Panc1 (cell line): ENCODE results near the gene HNRNPDL. TPM values are rescaled to one million over a fixed set of nuclear protein-coding genes. Genes with fewer than 3 reads are reported as not detected.

ENCODE experiments used
- ATAC-seq: fragments of 200-7000 bp; cut with Tn5 transposase; 2 replicates; pipeline ENCODE4 v1.9.1; 2020; ENCODE audit warnings: mild to moderate bottlenecking, moderate library complexity
- BruUV-seq: library from RNA; stranded (reverse); fragments of 400-500 nt; replicated peaks from 2 replicates; lab custom pipeline; 2021; lab: Mats Ljungman, UMichigan
- CTCF ChIA-PET: fragments of 300-600 bp; sonication (Branson Sonifier 250); formaldehyde crosslinking; loops from one replicate; lab custom pipeline; 2022; ENCODE audit warnings: antibody characterized with exemption; lab: Charles Lee
- POLR2A ChIA-PET: fragments of 300-600 bp; sonication (Branson Sonifier 250); formaldehyde crosslinking; loops from one replicate; lab custom pipeline; 2022; ENCODE audit warnings: antibody characterized with exemption; lab: Charles Lee
- DNase-seq: peaks from one replicate; pipeline ENCODE4 v3.0.0-alpha.2; 2010; ENCODE audit warnings: low read depth, low spot score
- H3K27ac ChIP-seq: 2 replicates; pipeline ENCODE4 v1.5.1; 2011; ENCODE audit warnings: mild to moderate bottlenecking, low read length, inconsistent platforms
- H3K27me3 ChIP-seq: fragments of 200-500 bp; sonication (Bioruptor generic); 2 replicates; pipeline ENCODE4 v1.6.0; 2014; ENCODE audit warnings: low read length, inconsistent platforms; ENCODE audit not compliant: control insufficient read depth, insufficient read depth
- H3K36me3 ChIP-seq: fragments of 200-500 bp; sonication (Bioruptor generic); 2 replicates; pipeline ENCODE4 v1.5.1; 2014; ENCODE audit warnings: inconsistent platforms, mild to moderate bottlenecking, low read length, moderate library complexity; ENCODE audit not compliant: control insufficient read depth, insufficient read depth
- H3K4me1 ChIP-seq: 2 replicates; pipeline ENCODE4 v1.5.1; 2011; ENCODE audit warnings: inconsistent platforms, mild to moderate bottlenecking, low read length, moderate library complexity; ENCODE audit not compliant: control insufficient read depth, insufficient read depth
- H3K4me3 ChIP-seq, 2 experiments: 2 replicates each; pipeline ENCODE4 v1.5.1; 2011 to 2012; ENCODE audit warnings: low read depth in 2 of 2, low read length in 2 of 2, mild to moderate bottlenecking in 2 of 2, inconsistent platforms in 1 of 2, moderate library complexity in 1 of 2
- H3K9me3 ChIP-seq: fragments of 200-500 bp; sonication (Bioruptor generic); 2 replicates; pipeline ENCODE4 v1.5.1; 2014; ENCODE audit warnings: low read depth, mild to moderate bottlenecking, inconsistent platforms, low read length, moderate library complexity; ENCODE audit not compliant: control insufficient read depth, insufficient read depth
- CTCF ChIP-seq: fragments of 450-650 bp; IDR thresholded peaks from 2 replicates; pipeline ENCODE4 v1.5.1; 2017; ENCODE audit warnings: mild to moderate bottlenecking
- POLR2AphosphoS5 ChIP-seq: IDR thresholded peaks from 2 replicates; pipeline ENCODE4 v1.6.1; 2012; ENCODE audit warnings: mild to moderate bottlenecking, low read depth, low read length, moderate library complexity
- REST ChIP-seq, 2 experiments: IDR thresholded peaks; 2 replicates each; pipeline ENCODE4 v1.6.1; 2011 to 2012; ENCODE audit warnings: low read depth in 2 of 2, control low read depth in 1 of 2, low read length in 1 of 2, mild to moderate bottlenecking in 1 of 2, moderate library complexity in 1 of 2; ENCODE audit not compliant: insufficient read depth in 1 of 2
- SIN3A ChIP-seq: IDR thresholded peaks from 2 replicates; pipeline ENCODE4 v1.6.1; 2012; ENCODE audit warnings: low read depth, mild to moderate bottlenecking, low read length, moderate library complexity, borderline replicate concordance; ENCODE audit not compliant: insufficient read depth
- TCF7L2 ChIP-seq: IDR thresholded peaks from 2 replicates; pipeline ENCODE4 v1.6.1; 2011; ENCODE audit warnings: mild to moderate bottlenecking, low read depth, low read length, inconsistent platforms
- in situ Hi-C: cut with HindIII; loops from 2 replicates; pipeline ENCODE4 v1.10.0; 2016; ENCODE audit warnings: low sequenced_read_pairs, low pct_unique_long_range_greater_than_20kb
- intact Hi-C: fragments of 100-400 bp; cut with micrococcal nuclease; formaldehyde crosslinking; loops from one replicate; pipeline ENCODE4 v1.10.0; 2022; ENCODE audit not compliant: unreplicated experiment
- total RNA-seq: library from RNA; stranded (reverse); gene quantifications from one replicate; pipeline ENCODE4 v1.2.1, GENCODE V29; 2021; ENCODE audit not compliant: unreplicated experiment

Gene HNRNPDL
- total RNA-seq, 1 experiment from 2014 or later, result 146 TPM

GRCh38 chr4:82382751-82383150 lies 47.5 kb downstream of the HNRNPDL start:
- no peak for DNase-seq
- H3K4me1 ChIP-seq, result no peaks in the 10 kb centered on the region
- H3K9me3 ChIP-seq, result peaks cover 6% of the 10 kb centered on the region; the same call in 1 of the 2 replicates
- ChIA-PET POLR2A (no interaction called here), CTCF (no interaction called here)
- intact Hi-C loops (no loop called here), in situ Hi-C loops (no loop called here)
- BruUV-seq, result no TSS peak
- TF ChIP-seq CTCF (no peak), POLR2AphosphoS5 (no peak), REST (IDR thresholded peaks at IDR 0.05; ENCODE audit: insufficient read depth in 1 of 2, low read depth in 2 of 2, low read length in 1 of 2) (no peak), TCF7L2 (no peak), SIN3A (no peak)
- H3K27me3 ChIP-seq, result no peaks in the 10 kb centered on the region
- H3K27ac ChIP-seq, result no peak overlapping the region
- no peaks in the 10 kb centered on the region for H3K36me3 ChIP-seq
- H3K4me3 ChIP-seq, result no peak overlapping the region
- no peak for ATAC-seq

GRCh38 chr4:82381661-82382296 lies 48.5 kb downstream of the HNRNPDL start:
- H3K36me3 ChIP-seq, result no peaks in the 10 kb centered on the region
- no peak overlapping the region for H3K4me3 ChIP-seq
- H3K4me1 ChIP-seq, result no peaks in the 10 kb centered on the region
- H3K27ac ChIP-seq, result no peak overlapping the region
- ChIA-PET CTCF (no interaction called here), POLR2A (interaction anchor here (0.6 kb wide), 1 partner anchor 1361 kb away, joined by 9 read pairs; no protein-coding TSS in a partner anchor)
- DNase-seq, result no peak
- in situ Hi-C loops (no loop called here), intact Hi-C loops (no loop called here)
- BruUV-seq, result no TSS peak
- H3K27me3 ChIP-seq, result no peaks in the 10 kb centered on the region
- no peak for ATAC-seq
- H3K9me3 ChIP-seq, result peaks cover 6% of the 10 kb centered on the region; the same call in 1 of the 2 replicates
- TF ChIP-seq CTCF, result no peak
- no peak for TF ChIP-seq REST (IDR thresholded peaks at IDR 0.05; ENCODE audit: insufficient read depth in 1 of 2, low read depth in 2 of 2, low read length in 1 of 2)
- TF ChIP-seq POLR2AphosphoS5, result no peak
- no peak for TF ChIP-seq TCF7L2
- no peak for TF ChIP-seq SIN3A
